NCI-H1105 treated with DMSO at 0.1 percent for 48 hours (cell line): ENCODE data around the gene ERV3-1.
"Not testable (repeated sequence)": the region's sequence is repeated elsewhere in the genome, so short reads cannot be mapped to it uniquely, and the experiment has no call there.

Experiments
- DNase-seq: peaks from one replicate; lab custom pipeline; 2025; lab: John Stamatoyannopoulos, UW

Gene ERV3-1

GRCh38 chr7:65001291-65001814 lies 5.1 kb downstream of the ERV3-1 start:
- DNase-seq = no peak

GRCh38 chr7:64999165-65000004 lies 7.1 kb downstream of the ERV3-1 start:
- DNase-seq = no peak

DNA sequence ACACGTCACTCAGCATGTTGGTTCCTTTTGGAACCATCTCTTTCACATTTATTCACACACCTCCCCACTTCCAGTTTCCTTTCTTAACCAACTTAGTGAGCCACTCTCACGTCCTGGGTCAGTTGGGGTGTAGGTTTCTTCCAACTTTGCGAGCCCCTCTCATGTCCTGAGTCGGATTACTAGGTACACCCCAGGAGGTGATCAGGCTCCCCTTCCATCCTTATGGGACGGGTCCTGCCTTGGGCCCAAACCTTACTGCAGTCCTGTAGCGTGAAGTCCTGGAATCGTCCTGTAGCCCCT lies 7.7 kb downstream of the ERV3-1 start:
- DNase-seq = no peak

GRCh38 chr7:64997927-64998391 lies 8.5 kb downstream of the ERV3-1 start:
- no peak for DNase-seq

GRCh38 chr7:64997164-64997908 lies 9.2 kb downstream of the ERV3-1 start:
- no peak for DNase-seq

GRCh38 chr7:64996305-64996704 lies 10.2 kb downstream of the ERV3-1 start:
- no peak for DNase-seq

- DNase-seq = no peak
These were observed 12.6 kb downstream of the ERV3-1 start for GRCh38 chr7:64993901-64994300.

GRCh38 chr7:64992971-64993370 lies 13.5 kb downstream of the ERV3-1 start:
- no peak for DNase-seq

DNA sequence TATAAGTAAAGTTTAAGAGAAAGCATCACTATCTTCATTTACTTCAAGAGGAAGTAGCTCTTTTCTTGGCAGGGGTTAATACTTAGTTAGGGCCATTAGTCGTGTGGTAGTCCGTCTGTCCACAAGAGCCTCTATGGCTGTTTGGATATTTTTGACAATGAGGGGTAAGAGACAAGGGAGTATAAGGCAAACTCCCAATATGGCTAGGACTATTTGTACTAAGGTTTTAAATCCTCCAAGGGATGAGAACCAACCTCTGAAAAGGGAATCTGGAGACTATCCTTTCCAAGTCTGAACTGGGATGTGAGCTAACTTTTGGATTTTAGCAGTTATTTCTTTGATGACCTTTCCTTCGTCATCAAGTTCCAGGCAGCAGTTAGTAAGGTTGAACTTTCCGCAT lies 15.6 kb downstream of the ERV3-1 start, which contains the start of gene ZNF117:
ZNF117 (minus strand) TSS at position 101 of the 400 bp plus-strand sequence.
- no peak for DNase-seq

DNA sequence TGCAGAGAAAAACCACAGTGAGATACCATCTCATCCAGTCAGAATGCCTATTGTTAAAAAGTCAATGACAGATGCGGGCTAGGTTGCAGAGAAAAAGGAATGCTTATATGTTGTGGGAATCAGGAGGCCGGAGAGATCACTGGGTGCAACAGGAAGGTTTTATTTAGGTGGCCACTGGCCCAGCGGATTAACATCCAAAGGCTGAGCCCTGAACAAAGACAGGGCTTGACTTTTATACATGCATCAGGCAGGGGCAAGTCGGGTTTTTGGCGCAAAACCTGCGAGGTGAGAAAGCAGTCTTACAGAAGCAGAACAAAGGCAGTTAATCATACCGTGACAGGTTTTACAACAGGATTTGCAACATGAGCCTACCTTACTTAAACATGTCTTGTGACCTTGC lies 16.3 kb downstream of the ERV3-1 start:
- DNase-seq = no peak

GRCh38 chr7:64978497-64979203 lies 27.8 kb downstream of the ERV3-1 start:
- no peak for DNase-seq

- peak; percentile 75 for DNase-seq
These were observed 40.9 kb downstream of the ERV3-1 start for GRCh38 chr7:64965594-64965993.

DNA sequence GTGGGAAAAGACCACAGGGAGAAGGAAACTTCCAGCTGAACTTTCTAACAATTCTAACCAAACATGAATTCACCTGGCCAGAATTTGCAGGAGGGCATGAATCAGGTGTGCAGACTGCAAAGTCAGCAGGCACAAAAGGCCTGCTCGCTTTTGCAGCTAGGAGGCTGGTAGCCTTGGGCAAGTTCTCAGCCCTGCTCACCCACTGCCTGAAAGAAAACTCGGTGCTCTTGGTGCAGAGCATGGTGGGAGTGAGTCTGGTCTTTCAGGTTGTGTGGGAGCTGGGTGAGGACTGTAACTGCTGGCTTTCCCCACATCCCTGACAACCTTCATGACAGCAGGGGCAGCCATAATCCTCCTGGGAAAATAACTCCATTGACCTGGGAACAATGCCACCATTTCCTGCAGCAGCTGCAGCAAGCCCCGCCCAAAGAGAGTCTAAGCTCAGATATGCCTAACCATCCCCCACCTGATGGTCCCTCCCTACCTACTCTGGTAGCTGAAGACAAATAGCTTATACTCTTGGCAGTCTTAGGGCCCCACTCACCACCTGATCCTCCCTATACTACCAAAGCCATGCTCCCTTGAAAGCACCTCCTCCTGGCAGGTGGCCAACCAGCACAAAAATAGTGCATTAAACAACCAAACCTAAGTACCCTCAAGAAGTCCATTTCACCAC lies 47.3 kb downstream of the ERV3-1 start:
- DNase-seq = peak; percentile 95

GRCh38 chr7:64951250-64951848 lies 55.1 kb downstream of the ERV3-1 start:
- DNase-seq = peak; percentile 59

DNA sequence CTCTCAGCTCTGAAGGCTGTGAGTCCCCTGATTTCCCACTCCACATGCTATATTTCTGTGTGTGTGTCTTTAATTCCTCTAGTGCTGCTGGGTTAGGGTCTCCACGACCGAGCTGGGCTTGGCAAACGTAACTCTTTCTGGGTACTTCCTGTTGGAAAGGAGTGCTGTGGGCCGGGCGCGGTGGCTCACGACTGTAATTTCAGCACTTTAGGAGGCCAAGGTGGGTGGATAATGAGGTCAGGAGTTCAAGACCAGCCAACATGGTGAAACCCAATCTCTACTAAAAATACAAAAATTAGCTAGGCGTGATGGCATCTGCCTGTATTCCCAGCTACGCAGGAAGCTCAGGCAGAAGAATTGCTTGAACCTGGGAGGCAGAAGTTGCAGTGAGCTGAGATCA lies 55.8 kb downstream of the ERV3-1 start:
- not testable (repeated sequence) for DNase-seq

GRCh38 chr7:64948774-64949173 lies 57.7 kb downstream of the ERV3-1 start:
- not testable (repeated sequence) for DNase-seq

- DNase-seq = peak; percentile 60
These were observed 59.1 kb downstream of the ERV3-1 start for GRCh38 chr7:64947252-64948000.

- DNase-seq = peak; percentile 30
These were observed 59.7 kb downstream of the ERV3-1 start for GRCh38 chr7:64946772-64947171.

GRCh38 chr7:64945503-64946175 lies 60.8 kb downstream of the ERV3-1 start:
- no peak for DNase-seq
